ENCODE measurements around the gene RIT1.

Gene RIT1

GRCh38 chr1:155877945-155878344, 33.2 kb downstream of the RIT1 start:
- no peak for DNase-seq
- H3K27me3 ChIP-seq (replicated peaks): no peaks in the 10 kb centered on the region
- no peaks in the 10 kb centered on the region for H3K36me3 ChIP-seq (replicated peaks)
- in situ Hi-C loops (cut with HindIII; ENCODE audit: low pct_ligation_motif_present, low sequenced_read_pairs): no loop called here
- TF ChIP-seq CTCF (IDR thresholded peaks at IDR 0.05; ENCODE audit: low read depth, low read length, missing control alignments): no peak
- H3K4me3 ChIP-seq (ENCODE audit: low read depth, low read length): no peak overlapping the region
- no peak overlapping the region for H3K27ac ChIP-seq

- no peak overlapping the region for H3K27ac ChIP-seq
- no peak for TF ChIP-seq CTCF (IDR thresholded peaks at IDR 0.05; ENCODE audit: low read depth, low read length, missing control alignments)
- in situ Hi-C loops (cut with HindIII; ENCODE audit: low pct_ligation_motif_present, low sequenced_read_pairs): no loop called here
- no peaks in the 10 kb centered on the region for H3K36me3 ChIP-seq (replicated peaks)
- H3K27me3 ChIP-seq (replicated peaks): no peaks in the 10 kb centered on the region
- DNase-seq: no peak
- no peak overlapping the region for H3K4me3 ChIP-seq (ENCODE audit: low read depth, low read length)
These were observed 37.3 kb downstream of the RIT1 start for GRCh38 chr1:155873860-155874259.

DNA sequence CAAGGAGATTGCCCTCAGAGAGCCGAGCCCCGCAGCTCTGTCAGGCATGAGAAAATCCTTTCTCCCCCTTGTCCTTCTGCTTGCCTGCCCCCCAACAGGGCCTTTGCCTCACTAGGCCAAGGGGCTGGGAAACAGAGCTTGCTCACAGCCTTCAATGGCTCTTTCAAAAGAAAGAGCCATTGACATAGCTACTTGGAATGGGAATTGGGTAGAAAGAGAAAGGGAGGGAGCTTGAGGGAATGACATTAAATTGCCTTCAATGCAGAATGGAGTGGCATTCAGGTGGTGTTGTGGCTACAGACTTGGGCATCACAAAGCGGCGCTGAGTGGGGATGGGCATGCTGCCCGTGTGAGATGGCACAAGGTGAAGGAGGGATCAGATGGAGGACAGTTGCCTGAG, 38.6 kb downstream of the RIT1 start:
- in situ Hi-C loops (cut with HindIII; ENCODE audit: low pct_ligation_motif_present, low sequenced_read_pairs): no loop called here
- no peak for TF ChIP-seq CTCF (IDR thresholded peaks at IDR 0.05; ENCODE audit: low read depth, low read length, missing control alignments)
- Histone ChIP-seq H3K27ac (no peak overlapping the region), H3K27me3 (replicated peaks) (no peaks in the 10 kb centered on the region), H3K4me3 (ENCODE audit: low read depth, low read length) (no peak overlapping the region), H3K36me3 (replicated peaks) (no peaks in the 10 kb centered on the region)
- DNase-seq: no peak

DNA sequence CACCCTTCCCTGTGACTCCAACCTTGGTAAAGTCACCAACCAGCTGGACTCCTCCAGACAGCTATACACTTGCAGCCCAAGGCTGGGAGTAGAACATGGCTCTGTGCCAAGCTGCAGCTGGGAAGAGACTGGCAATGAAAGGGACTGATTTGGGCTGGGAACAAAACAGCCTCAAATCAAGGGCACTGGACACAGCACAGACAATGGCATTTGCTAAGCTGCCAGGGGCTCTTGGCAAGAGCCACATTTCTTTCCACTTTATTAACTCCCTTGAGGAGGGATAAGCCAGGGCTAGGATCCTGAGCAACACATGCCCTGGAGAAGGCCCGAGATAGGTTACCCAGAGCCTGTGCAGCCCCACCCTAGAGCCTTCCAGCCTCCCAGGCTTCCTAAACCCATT, 39.8 kb downstream of the RIT1 start:
- Histone ChIP-seq H3K4me3 (ENCODE audit: low read depth, low read length) (no peak overlapping the region), H3K27me3 (replicated peaks) (no peaks in the 10 kb centered on the region), H3K36me3 (replicated peaks) (no peaks in the 10 kb centered on the region), H3K27ac (no peak overlapping the region)
- TF ChIP-seq CTCF (IDR thresholded peaks at IDR 0.05; ENCODE audit: low read depth, low read length, missing control alignments): no peak
- in situ Hi-C loops (cut with HindIII; ENCODE audit: low pct_ligation_motif_present, low sequenced_read_pairs): no loop called here
- no peak for DNase-seq

- no peak overlapping the region for H3K4me3 ChIP-seq (ENCODE audit: low read depth, low read length)
- in situ Hi-C loops (cut with HindIII; ENCODE audit: low pct_ligation_motif_present, low sequenced_read_pairs): no loop called here
- no peaks in the 10 kb centered on the region for H3K27me3 ChIP-seq (replicated peaks)
- no peak for DNase-seq
- H3K27ac ChIP-seq: no peak overlapping the region
- TF ChIP-seq CTCF (IDR thresholded peaks at IDR 0.05; ENCODE audit: low read depth, low read length, missing control alignments): no peak
- H3K36me3 ChIP-seq (replicated peaks): no peaks in the 10 kb centered on the region
These were observed 43.4 kb downstream of the RIT1 start for GRCh38 chr1:155867766-155868165.

DNA sequence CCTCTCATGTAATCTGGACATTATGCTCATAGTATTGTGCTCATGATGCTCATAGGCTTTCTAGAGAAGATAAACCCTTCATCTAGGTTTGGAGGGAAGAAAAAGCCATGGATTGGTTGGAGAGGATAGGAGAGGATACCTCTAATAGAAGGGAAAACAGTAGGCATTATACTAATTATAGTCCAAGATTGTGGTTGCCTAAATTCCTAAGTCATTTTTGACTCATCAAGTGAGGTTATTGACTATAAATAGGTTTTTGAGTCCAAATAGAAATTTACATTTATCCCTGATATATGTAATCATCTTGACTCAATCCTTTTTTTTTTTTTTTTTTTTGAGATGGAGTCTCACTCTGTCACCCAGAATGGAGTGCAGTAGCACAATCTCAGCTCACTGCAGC, 46.8 kb downstream of the RIT1 start:
- no peak for DNase-seq
- no peaks in the 10 kb centered on the region for H3K36me3 ChIP-seq (replicated peaks)
- H3K27me3 ChIP-seq (replicated peaks): no peaks in the 10 kb centered on the region
- in situ Hi-C loops (cut with HindIII; ENCODE audit: low pct_ligation_motif_present, low sequenced_read_pairs): no loop called here
- H3K4me3 ChIP-seq (ENCODE audit: low read depth, low read length): no peak overlapping the region
- TF ChIP-seq CTCF (IDR thresholded peaks at IDR 0.05; ENCODE audit: low read depth, low read length, missing control alignments): no peak
- no peak overlapping the region for H3K27ac ChIP-seq
